DOHH2 (cell line): ENCODE measurements around the gene NUP98.

Experiments
- CTCF ChIP-seq: fragments of 200-600 bp; sonication (generic); IDR thresholded peaks from one replicate; pipeline ENCODE4 v1.5.1; 2014; ENCODE audit warnings: antibody characterized with exemption, mild to moderate bottlenecking, low read depth, low read length; ENCODE audit not compliant: poor library complexity, severe bottlenecking
- EZH2phosphoT487 ChIP-seq: fragments of 200-600 bp; sonication (generic); IDR thresholded peaks from 2 replicates; pipeline ENCODE4 v1.6.1; 2017; ENCODE audit warnings: borderline replicate concordance, mild to moderate bottlenecking, antibody characterized with exemption, low read length, moderate library complexity, mixed read lengths

- TF ChIP-seq CTCF (no peak), EZH2phosphoT487 (no peak)
These were observed 32.7 kb upstream of the NUP98 start for GRCh38 chr11:3830088-3830487.
